HG03354 (cell line): ENCODE data around the gene CGAS.
"Not testable (repeated sequence)": the region's sequence is repeated elsewhere in the genome, so short reads cannot be mapped to it uniquely, and the experiment has no call there.

Experiments
- ATAC-seq: cut with Tn5 transposase; IDR thresholded peaks from one replicate; pipeline ENCODE4 v1.9.1; 2021; ENCODE audit warnings: mild to moderate bottlenecking; ENCODE audit not compliant: unreplicated experiment, poor library complexity, severe bottlenecking

CGAS gene

GRCh38 chr6:73409395-73409794 lies 42.7 kb downstream of the CGAS start:
- ATAC-seq: no peak

- no peak for ATAC-seq
Measured at GRCh38 chr6:73400656-73401055, 51.4 kb downstream of the CGAS start.

- no peak for ATAC-seq
Measured at GRCh38 chr6:73395875-73396274, 56.2 kb downstream of the CGAS start.

GRCh38 chr6:73394577-73395354 lies 57.3 kb downstream of the CGAS start, which contains the start of gene DDX43:
Gene DDX43, plus strand, starts transcription at chr6:73394828. Its CDS starts 78 bp downstream, at chr6:73394906.
- ATAC-seq: peak; percentile 79

- ATAC-seq: no peak
Measured at GRCh38 chr6:73393278-73393677, 58.8 kb downstream of the CGAS start.

- not testable (repeated sequence) for ATAC-seq
Measured at GRCh38 chr6:73392188-73392587, 59.9 kb downstream of the CGAS start.

GRCh38 chr6:73391675-73392074 lies 60.4 kb downstream of the CGAS start:
- no peak for ATAC-seq

GRCh38 chr6:73389854-73390253 lies 62.2 kb downstream of the CGAS start:
- ATAC-seq: no peak

- peak; percentile 77 for ATAC-seq
Measured at GRCh38 chr6:73388800-73389512, 63.1 kb downstream of the CGAS start.

- peak; percentile 27 for ATAC-seq
Measured at GRCh38 chr6:73388433-73388799, 63.7 kb downstream of the CGAS start.

- no peak for ATAC-seq
Measured at GRCh38 chr6:73382462-73383113, 69.5 kb downstream of the CGAS start.

- ATAC-seq: not testable (repeated sequence)
Measured at GRCh38 chr6:73381531-73381930, 70.6 kb downstream of the CGAS start.

- ATAC-seq: no peak
Measured at GRCh38 chr6:73377225-73377624, 74.9 kb downstream of the CGAS start.

GRCh38 chr6:73375216-73375615 lies 76.9 kb downstream of the CGAS start:
- no peak for ATAC-seq
